Trophoblast cell (in vitro differentiated cells and primary cell): ENCODE results near the gene LAS1L. TPM values are rescaled to one million over a fixed set of nuclear protein-coding genes. Genes with fewer than 3 reads are reported as not detected.
A peak's percentile ranks its signal among the peaks of the same experiment; 100 is the strongest.

ENCODE experiments used
- DNase-seq, 2 donors: peaks; one replicate each; pipeline ENCODE4 v3.0.0-alpha.2; 2016
- H2AFZ ChIP-seq: 2 replicates; pipeline ENCODE4 v1.6.1; 2013; ENCODE audit warnings: low read length, moderate library complexity, mild to moderate bottlenecking; ENCODE audit not compliant: insufficient read depth, poor library complexity
- H2AK5ac ChIP-seq: 2 replicates; pipeline ENCODE4 v1.6.1; 2013; ENCODE audit warnings: mild to moderate bottlenecking, low read length
- H2BK120ac ChIP-seq: 2 replicates; pipeline ENCODE4 v1.6.1; 2013; ENCODE audit warnings: low read length, mild to moderate bottlenecking, moderate library complexity; ENCODE audit not compliant: insufficient read depth, poor library complexity
- H2BK12ac ChIP-seq: 2 replicates; pipeline ENCODE4 v1.6.1; 2013; ENCODE audit warnings: mild to moderate bottlenecking, low read length, moderate library complexity
- H2BK5ac ChIP-seq: 2 replicates; pipeline ENCODE4 v1.6.1; 2013; ENCODE audit warnings: low read length, low read depth, moderate library complexity, mild to moderate bottlenecking; ENCODE audit not compliant: poor library complexity
- H3K14ac ChIP-seq: 2 replicates; pipeline ENCODE4 v1.6.1; 2013; ENCODE audit warnings: mild to moderate bottlenecking, low read length
- H3K18ac ChIP-seq: 2 replicates; pipeline ENCODE4 v1.6.1; 2013; ENCODE audit warnings: mild to moderate bottlenecking, low read length
- H3K23ac ChIP-seq: 2 replicates; pipeline ENCODE4 v1.6.1; 2013; ENCODE audit warnings: low read length
- H3K27ac ChIP-seq: 2 replicates; pipeline ENCODE4 v1.5.1; 2013; ENCODE audit warnings: low read depth, mild to moderate bottlenecking, inconsistent platforms, low read length, moderate library complexity
- H3K27me3 ChIP-seq: 2 replicates; pipeline ENCODE4 v1.6.1; 2013; ENCODE audit warnings: inconsistent platforms, mild to moderate bottlenecking, low read length, moderate library complexity; ENCODE audit not compliant: insufficient read depth
- H3K36me3 ChIP-seq, 2 experiments: 1 replicate in 1 of 2; 2 replicates in 1 of 2; pipeline ENCODE4 v1.6.1; 2013; ENCODE audit warnings: low read length in 2 of 2, mild to moderate bottlenecking in 2 of 2, moderate library complexity in 1 of 2; ENCODE audit not compliant: insufficient read depth in 2 of 2, control insufficient read depth in 1 of 2
- H3K4ac ChIP-seq: 2 replicates; pipeline ENCODE4 v1.6.1; 2013; ENCODE audit warnings: low read depth, mild to moderate bottlenecking, low read length, moderate library complexity
- H3K4me1 ChIP-seq, 2 experiments: 1 replicate in 1 of 2; 2 replicates in 1 of 2; pipeline ENCODE4 v1.6.1; 2013; ENCODE audit warnings: low read length in 2 of 2, mild to moderate bottlenecking in 2 of 2, moderate library complexity in 1 of 2; ENCODE audit not compliant: insufficient read depth in 2 of 2, control insufficient read depth in 1 of 2
- H3K4me2 ChIP-seq: 2 replicates; pipeline ENCODE4 v1.6.1; 2013; ENCODE audit warnings: inconsistent platforms, mild to moderate bottlenecking, low read length, moderate library complexity
- H3K4me3 ChIP-seq: 2 replicates; pipeline ENCODE4 v1.5.1; 2013; ENCODE audit warnings: mild to moderate bottlenecking, low read depth, low read length, inconsistent platforms
- H3K79me1 ChIP-seq: one replicate; pipeline ENCODE4 v1.6.1; 2013; ENCODE audit warnings: low read length
- H3K79me2 ChIP-seq: 2 replicates; pipeline ENCODE4 v1.6.1; 2013; ENCODE audit warnings: low read length, mild to moderate bottlenecking; ENCODE audit not compliant: control insufficient read depth, insufficient read depth, poor library complexity
- H3K9ac ChIP-seq: 2 replicates; pipeline ENCODE4 v1.6.1; 2013; ENCODE audit warnings: mild to moderate bottlenecking, low read length
- H3K9me3 ChIP-seq: 2 replicates; pipeline ENCODE4 v1.6.1; 2013; ENCODE audit warnings: low read depth, mild to moderate bottlenecking, control low read depth, inconsistent platforms, low read length; ENCODE audit not compliant: insufficient read depth
- H4K12ac ChIP-seq: 2 replicates; pipeline ENCODE4 v1.6.1; 2013; ENCODE audit warnings: low read depth, mild to moderate bottlenecking, low read length, moderate library complexity
- H4K8ac ChIP-seq: 2 replicates; pipeline ENCODE4 v1.6.1; 2013; ENCODE audit warnings: low read depth, mild to moderate bottlenecking, low read length, moderate library complexity
- H4K91ac ChIP-seq: one replicate; pipeline ENCODE4 v1.6.1; 2013; ENCODE audit warnings: low read depth, mild to moderate bottlenecking, low read length, moderate library complexity
- WGBS: extraction: QIAGEN DNeasy Blood & Tissue Kit; methylation state at CpG from one replicate; pipeline ENCODE4 v1.1.7; 2013; ENCODE audit warnings: missing lambda C conversion rate; ENCODE audit not compliant: insufficient read length, insufficient coverage; ENCODE audit errors: extremely low coverage; 5-methylcytosine and 5-hydroxymethylcytosine counted together
- polyA plus RNA-seq: library from polyadenylated mRNA; stranded (reverse); fragments of 200-250 nt; gene quantifications from 2 replicates; pipeline ENCODE4 v1.2.3, GENCODE V29; 2013

Gene LAS1L
- 16.8 and 17.1 TPM in 2 replicates for polyA plus RNA-seq

GRCh38 chrX:65534450-65535292 is at the start of gene LAS1L:
Gene LAS1L, minus strand, starts transcription at chrX:65534787. Its CDS starts 72 bp downstream, at chrX:65534715.
- no CpG with 5 or more reads among the region's 50 CpGs for WGBS
- peak; percentile 87 to 96 for DNase-seq
- Histone ChIP-seq H2BK12ac (no peak within 1 kb of the TSS), H4K12ac (peak within 1 kb of the TSS; percentile 35), H4K8ac (peak within 1 kb of the TSS; percentile 94), H3K27ac (peak within 1 kb of the TSS; percentile 8), H3K18ac (peak within 1 kb of the TSS; percentile 49), H2AK5ac (no peak within 1 kb of the TSS), H3K79me2 (peaks cover 3% of the 10 kb centered on the region), H3K9ac (peak within 1 kb of the TSS; percentile 67), H3K4me1 (peaks cover 6 to 9% of the 10 kb centered on the region in 2 experiments), H2BK120ac (peak within 1 kb of the TSS; percentile 8), H3K14ac (peak within 1 kb of the TSS; percentile 77), H3K4me2 (peak within 1 kb of the TSS; percentile 84), H3K4me3 (peak within 1 kb of the TSS; percentile 88), H3K4ac (peak within 1 kb of the TSS; percentile 84), H2BK5ac (no peak within 1 kb of the TSS), H2AFZ (no peak within 1 kb of the TSS), H3K79me1 (peaks cover 2% of the 10 kb centered on the region), H3K36me3 (peaks cover 11 to 14% of the 10 kb centered on the region in 2 experiments), H4K91ac (peak within 1 kb of the TSS; percentile 57), H3K9me3 (no peaks in the 10 kb centered on the region), H3K23ac (no peak within 1 kb of the TSS), H3K27me3 (no peaks in the 10 kb centered on the region)

- H3K27ac ChIP-seq = no peak overlapping the region
- no peak overlapping the region for H2BK120ac ChIP-seq
- H2BK12ac ChIP-seq = no peak overlapping the region
- DNase-seq = no peak
- H2AK5ac ChIP-seq = no peak overlapping the region
- H3K18ac ChIP-seq = no peak overlapping the region
- H3K9ac ChIP-seq = no peak overlapping the region
- H3K36me3 ChIP-seq = no peaks in the 10 kb centered on the region
- no peak overlapping the region for H2BK5ac ChIP-seq
- H3K4ac ChIP-seq = no peak overlapping the region
- H3K9me3 ChIP-seq = no peaks in the 10 kb centered on the region
- no peak overlapping the region for H3K4me3 ChIP-seq
- H3K23ac ChIP-seq = no peak overlapping the region
- no peak overlapping the region for H4K91ac ChIP-seq
- H3K79me2 ChIP-seq = no peaks in the 10 kb centered on the region
- H4K8ac ChIP-seq = no peak overlapping the region
- H3K14ac ChIP-seq = no peak overlapping the region
- no peaks in the 10 kb centered on the region for H3K27me3 ChIP-seq
- WGBS = no CpG with 5 or more reads among the region's 4 CpGs
- H3K79me1 ChIP-seq = no peaks in the 10 kb centered on the region
- H3K4me1 ChIP-seq = no peaks in the 10 kb centered on the region
- H4K12ac ChIP-seq = no peak overlapping the region
- no peak overlapping the region for H2AFZ ChIP-seq
- no peak overlapping the region for H3K4me2 ChIP-seq
Observed at GRCh38 chrX:65582450-65583082, 48.0 kb upstream of the LAS1L start.

GRCh38 chrX:65581661-65582339 is 47.2 kb upstream of the LAS1L start:
- no peak overlapping the region for H3K4me3 ChIP-seq
- peak overlapping the region; percentile 40 for H2BK12ac ChIP-seq
- H2AFZ ChIP-seq = peak overlapping the region; percentile 83
- no peak overlapping the region for H3K9ac ChIP-seq
- H2BK120ac ChIP-seq = no peak overlapping the region
- H3K4ac ChIP-seq = no peak overlapping the region
- peak; percentile 36 to 79 for DNase-seq
- H2AK5ac ChIP-seq = no peak overlapping the region
- no peaks in the 10 kb centered on the region for H3K4me1 ChIP-seq
- H3K79me1 ChIP-seq = no peaks in the 10 kb centered on the region
- H3K18ac ChIP-seq = no peak overlapping the region
- no peak overlapping the region for H3K27ac ChIP-seq
- no peaks in the 10 kb centered on the region for H3K79me2 ChIP-seq
- no peak overlapping the region for H4K91ac ChIP-seq
- H4K12ac ChIP-seq = peak overlapping the region; percentile 43
- no peak overlapping the region for H3K4me2 ChIP-seq
- H3K14ac ChIP-seq = no peak overlapping the region
- H2BK5ac ChIP-seq = no peak overlapping the region
- H3K23ac ChIP-seq = no peak overlapping the region
- H3K9me3 ChIP-seq = no peaks in the 10 kb centered on the region
- H3K27me3 ChIP-seq = no peaks in the 10 kb centered on the region
- H4K8ac ChIP-seq = peak overlapping the region; percentile 65
- H3K36me3 ChIP-seq = no peaks in the 10 kb centered on the region
- WGBS = no CpG with 5 or more reads among the region's 12 CpGs

- H3K79me1 ChIP-seq = no peaks in the 10 kb centered on the region
Observed at GRCh38 chrX:65578346-65578745, 43.8 kb upstream of the LAS1L start.

More at GRCh38 chrX:65578346-65578745, 43.8 kb upstream of the LAS1L start:
- no peak overlapping the region for H2BK120ac ChIP-seq
- H3K79me2 ChIP-seq = no peaks in the 10 kb centered on the region
- no peaks in the 10 kb centered on the region for H3K27me3 ChIP-seq
- no peak overlapping the region for H2BK12ac ChIP-seq
- H3K18ac ChIP-seq = no peak overlapping the region
- H4K8ac ChIP-seq = no peak overlapping the region
- no peak overlapping the region for H2AK5ac ChIP-seq
- no peak overlapping the region for H3K4ac ChIP-seq
- H4K91ac ChIP-seq = no peak overlapping the region
- no peaks in the 10 kb centered on the region for H3K36me3 ChIP-seq
- H4K12ac ChIP-seq = no peak overlapping the region
- H3K4me2 ChIP-seq = no peak overlapping the region
- no peak overlapping the region for H3K4me3 ChIP-seq
- no peak overlapping the region for H3K9ac ChIP-seq
- DNase-seq = no peak
- H2BK5ac ChIP-seq = no peak overlapping the region
- H3K14ac ChIP-seq = no peak overlapping the region
- H3K27ac ChIP-seq = no peak overlapping the region
- H3K9me3 ChIP-seq = no peaks in the 10 kb centered on the region
- no peak overlapping the region for H3K23ac ChIP-seq
- no peaks in the 10 kb centered on the region for H3K4me1 ChIP-seq
- H2AFZ ChIP-seq = no peak overlapping the region
